ENCODE measurements around the gene MTARC2.
A peak's percentile ranks its signal among the peaks of the same experiment; 100 is the strongest.

The MTARC2 gene

GRCh38 chr1:220819467-220820026 is 71.4 kb downstream of the MTARC2 start:
- no peak for DNase-seq (ENCODE audit: low spot score in 2 of 2)
- no peaks in the 10 kb centered on the region for H3K27me3 ChIP-seq (ENCODE audit: low read depth)
- no peaks in the 10 kb centered on the region for H3K36me3 ChIP-seq (replicated peaks)
- H3K4me1 ChIP-seq = no peaks in the 10 kb centered on the region
- in situ Hi-C loops (cut with MboI; ENCODE audit: low sequenced_read_pairs) = no loop called here
- no peak overlapping the region for H3K4me3 ChIP-seq
- H3K9me3 ChIP-seq = no peaks in the 10 kb centered on the region

- H3K27me3 ChIP-seq (ENCODE audit: low read depth) = no peaks in the 10 kb centered on the region
- no peaks in the 10 kb centered on the region for H3K4me1 ChIP-seq
- H3K4me3 ChIP-seq = no peak overlapping the region
- DNase-seq (ENCODE audit: low spot score in 2 of 2) = no peak
- no peaks in the 10 kb centered on the region for H3K36me3 ChIP-seq (replicated peaks)
- in situ Hi-C loops (cut with MboI; ENCODE audit: low sequenced_read_pairs) = no loop called here
- H3K9me3 ChIP-seq = no peaks in the 10 kb centered on the region
Observed at GRCh38 chr1:220824031-220824989, 76.2 kb downstream of the MTARC2 start.

- DNase-seq (ENCODE audit: low spot score in 2 of 2) = peak in 1 of 2 experiments; percentile 45
- Histone ChIP-seq H3K4me1 (no peaks in the 10 kb centered on the region), H3K36me3 (replicated peaks) (no peaks in the 10 kb centered on the region), H3K4me3 (no peak overlapping the region), H3K9me3 (no peaks in the 10 kb centered on the region), H3K27me3 (ENCODE audit: low read depth) (no peaks in the 10 kb centered on the region)
- in situ Hi-C loops (cut with MboI; ENCODE audit: low sequenced_read_pairs) = no loop called here
Observed at GRCh38 chr1:220825819-220826551, 77.9 kb downstream of the MTARC2 start.

- Histone ChIP-seq H3K27me3 (ENCODE audit: low read depth) (no peaks in the 10 kb centered on the region), H3K36me3 (replicated peaks) (no peaks in the 10 kb centered on the region), H3K4me3 (no peak overlapping the region), H3K9me3 (no peaks in the 10 kb centered on the region), H3K4me1 (no peaks in the 10 kb centered on the region)
- in situ Hi-C loops (cut with MboI; ENCODE audit: low sequenced_read_pairs) = no loop called here
- no peak for DNase-seq (ENCODE audit: low spot score in 2 of 2)
Observed at GRCh38 chr1:220826729-220827128, 78.6 kb downstream of the MTARC2 start.

GRCh38 chr1:220827445-220828178 is 79.5 kb downstream of the MTARC2 start:
- H3K4me1 ChIP-seq = no peaks in the 10 kb centered on the region
- H3K36me3 ChIP-seq (replicated peaks) = no peaks in the 10 kb centered on the region
- in situ Hi-C loops (cut with MboI; ENCODE audit: low sequenced_read_pairs) = no loop called here
- H3K4me3 ChIP-seq = no peak overlapping the region
- no peaks in the 10 kb centered on the region for H3K9me3 ChIP-seq
- H3K27me3 ChIP-seq (ENCODE audit: low read depth) = no peaks in the 10 kb centered on the region
- no peak for DNase-seq (ENCODE audit: low spot score in 2 of 2)

- no peaks in the 10 kb centered on the region for H3K9me3 ChIP-seq
- no peak for DNase-seq (ENCODE audit: low spot score in 2 of 2)
- no peaks in the 10 kb centered on the region for H3K4me1 ChIP-seq
- in situ Hi-C loops (cut with MboI; ENCODE audit: low sequenced_read_pairs) = no loop called here
- no peaks in the 10 kb centered on the region for H3K36me3 ChIP-seq (replicated peaks)
- no peaks in the 10 kb centered on the region for H3K27me3 ChIP-seq (ENCODE audit: low read depth)
- no peak overlapping the region for H3K4me3 ChIP-seq
Observed at GRCh38 chr1:220828179-220828490, 80.0 kb downstream of the MTARC2 start.

GRCh38 chr1:220828950-220829586 is 80.9 kb downstream of the MTARC2 start:
- in situ Hi-C loops (cut with MboI; ENCODE audit: low sequenced_read_pairs) = no loop called here
- H3K27me3 ChIP-seq (ENCODE audit: low read depth) = no peaks in the 10 kb centered on the region
- H3K9me3 ChIP-seq = no peaks in the 10 kb centered on the region
- no peaks in the 10 kb centered on the region for H3K4me1 ChIP-seq
- DNase-seq (ENCODE audit: low spot score in 2 of 2) = no peak
- no peak overlapping the region for H3K4me3 ChIP-seq
- no peaks in the 10 kb centered on the region for H3K36me3 ChIP-seq (replicated peaks)

- Histone ChIP-seq H3K36me3 (replicated peaks) (no peaks in the 10 kb centered on the region), H3K27me3 (ENCODE audit: low read depth) (no peaks in the 10 kb centered on the region; the same call in 1 of the 2 replicates), H3K9me3 (no peaks in the 10 kb centered on the region), H3K4me3 (no peak overlapping the region), H3K4me1 (no peaks in the 10 kb centered on the region)
- no peak for DNase-seq (ENCODE audit: low spot score in 2 of 2)
- in situ Hi-C loops (cut with MboI; ENCODE audit: low sequenced_read_pairs) = no loop called here
Observed at GRCh38 chr1:220833436-220833835, 85.3 kb downstream of the MTARC2 start.
